Ecto neural progenitor cell (in vitro differentiated cells): ENCODE results near the gene YPEL1.
"Not testable (repeated sequence)": the region's sequence is repeated elsewhere in the genome, so short reads cannot be mapped to it uniquely, and the experiment has no call there.

Experiments used
- DNase-seq: peaks from one replicate; pipeline ENCODE4 v3.0.0-alpha.2; 2018; ENCODE audit warnings: low spot score

The YPEL1 gene

DNA sequence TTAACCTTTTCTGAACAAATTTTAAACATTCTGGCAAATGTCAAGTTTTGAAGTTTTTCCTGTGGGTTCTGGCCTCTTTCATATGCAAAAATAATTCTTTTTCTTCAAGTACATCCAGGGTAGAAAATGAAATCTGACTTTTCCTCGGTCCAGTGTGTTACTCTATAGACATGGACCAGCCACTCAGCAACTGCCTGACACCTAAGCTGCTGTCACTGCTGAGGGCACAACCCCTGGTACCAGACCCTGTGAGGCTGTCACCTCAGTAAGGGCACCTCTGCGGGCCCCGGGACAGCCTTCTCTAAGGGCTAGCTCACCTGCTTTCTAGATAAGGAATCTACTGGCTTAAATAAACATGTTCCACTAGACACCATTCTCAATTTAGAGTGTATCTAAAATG lies 36.0 kb downstream of the YPEL1 start:
- no peak for DNase-seq

DNA sequence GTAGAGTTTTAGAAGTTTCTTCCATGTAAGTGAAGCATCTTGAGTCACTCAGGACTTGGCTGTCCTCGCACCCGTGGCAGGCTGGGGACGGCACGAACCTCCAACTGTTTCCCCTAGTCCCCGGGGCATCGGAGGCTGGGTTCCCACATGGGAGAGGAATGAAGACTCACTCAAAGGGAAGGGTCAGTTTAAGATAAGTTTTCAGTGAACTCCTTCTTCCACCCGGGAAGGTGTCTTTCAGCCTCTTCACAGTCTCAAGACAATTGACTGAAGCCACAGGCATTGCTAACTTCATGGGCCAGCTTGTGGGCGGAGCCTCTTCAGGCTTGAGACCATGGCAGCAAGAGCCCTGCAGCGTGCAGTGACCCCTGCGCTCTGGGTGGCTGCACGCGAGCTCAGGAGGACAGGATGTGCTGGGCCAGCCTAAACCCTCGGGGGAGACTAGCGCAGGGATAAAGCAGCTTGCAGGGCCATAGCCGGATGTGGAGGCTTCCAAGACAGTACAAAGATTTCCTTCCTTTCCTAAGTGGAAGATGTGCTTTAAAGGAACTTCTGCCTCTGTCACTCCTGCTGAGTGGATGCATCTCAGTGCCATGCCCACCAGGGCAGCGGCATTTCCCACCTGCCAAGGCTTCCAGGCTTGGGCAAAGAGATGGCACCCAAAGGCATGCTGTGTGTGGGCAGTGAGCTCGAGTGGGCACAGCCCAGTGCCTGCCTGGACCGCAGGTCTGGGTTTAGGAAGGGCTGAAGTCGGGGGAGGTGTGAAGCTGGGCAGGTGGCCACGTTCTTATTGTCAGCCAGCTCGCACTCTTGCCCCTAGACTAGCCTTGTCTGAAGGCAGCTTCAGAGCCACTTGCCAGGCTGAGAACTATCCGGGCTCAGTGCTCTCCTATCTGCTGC lies 36.9 kb downstream of the YPEL1 start:
- peak; percentile 66 for DNase-seq

GRCh38 chr22:21697880-21698279 lies 37.7 kb downstream of the YPEL1 start:
- no peak for DNase-seq

DNA sequence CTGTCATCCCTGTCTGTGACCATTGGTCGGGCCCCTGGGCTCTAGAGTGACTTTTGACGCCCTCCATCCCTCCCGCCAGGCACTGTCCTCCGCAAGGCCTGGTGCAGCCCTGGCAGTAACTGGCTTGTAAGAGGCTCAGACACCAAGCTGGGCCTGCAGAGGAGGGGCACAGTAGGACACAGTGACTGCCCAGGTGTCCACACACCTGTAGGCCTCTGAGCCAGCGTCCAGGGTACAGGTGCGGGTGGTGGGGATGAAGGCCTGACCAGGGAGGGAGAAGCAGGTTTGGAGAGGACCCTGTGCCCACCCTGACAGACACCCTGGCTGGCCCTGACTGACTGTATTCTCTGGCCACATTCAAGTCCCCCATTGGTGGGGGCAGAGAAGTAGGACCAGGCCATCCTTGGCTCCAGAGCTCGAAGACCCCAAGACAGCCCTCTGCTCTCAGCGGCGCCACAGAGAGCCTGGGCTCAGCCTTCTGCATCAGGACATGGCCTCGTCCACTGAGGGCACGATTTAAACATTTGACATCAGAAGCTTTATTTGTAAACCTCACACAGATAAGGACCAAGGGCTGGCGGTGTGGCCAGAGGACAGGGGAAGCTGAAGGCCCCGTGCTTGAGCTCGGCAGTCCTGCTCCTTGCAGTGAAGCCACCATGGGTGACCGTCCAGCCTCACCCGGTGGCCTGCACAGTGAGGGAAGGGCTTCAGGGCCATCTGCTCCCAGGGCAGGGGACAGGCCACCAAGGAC lies 38.4 kb downstream of the YPEL1 start:
- DNase-seq = peak; percentile 37

GRCh38 chr22:21696115-21696514 lies 39.5 kb downstream of the YPEL1 start:
- DNase-seq = no peak

GRCh38 chr22:21695430-21696085 lies 40.0 kb downstream of the YPEL1 start:
- DNase-seq = peak; percentile 34

DNA sequence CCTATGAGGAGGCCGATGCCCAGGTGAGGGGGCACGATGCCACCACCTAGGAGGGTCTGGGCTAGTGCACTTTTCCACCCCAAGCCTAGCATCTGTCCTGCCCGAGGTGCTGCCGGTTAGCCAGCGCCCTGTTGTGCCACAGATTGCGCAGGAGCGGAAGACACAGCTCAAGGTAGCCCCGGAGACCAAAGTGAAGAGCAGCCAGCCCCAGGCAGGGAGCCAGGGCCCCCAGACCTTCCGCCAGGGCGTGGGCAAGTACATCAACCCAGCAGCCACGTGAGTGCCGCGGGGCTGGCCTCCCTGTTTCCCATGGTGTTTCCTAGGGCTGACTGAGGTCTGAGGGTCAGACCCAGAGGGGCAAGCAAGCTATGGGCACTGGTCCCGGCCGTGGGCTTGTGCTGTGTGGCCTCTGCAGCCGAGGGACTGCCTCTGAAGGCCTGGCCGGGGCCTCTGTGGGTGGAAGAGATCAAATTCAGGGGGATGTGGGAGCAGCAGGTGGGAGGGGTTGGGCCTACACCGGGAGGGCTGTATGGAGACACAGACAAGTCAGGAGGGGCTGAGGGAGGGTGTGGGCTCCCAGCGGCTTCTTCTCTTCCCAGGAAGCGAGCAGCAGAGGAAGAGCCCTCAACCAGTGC lies 40.7 kb downstream of the YPEL1 start:
- DNase-seq = no peak

GRCh38 chr22:21694394-21694793 lies 41.2 kb downstream of the YPEL1 start:
- no peak for DNase-seq

DNA sequence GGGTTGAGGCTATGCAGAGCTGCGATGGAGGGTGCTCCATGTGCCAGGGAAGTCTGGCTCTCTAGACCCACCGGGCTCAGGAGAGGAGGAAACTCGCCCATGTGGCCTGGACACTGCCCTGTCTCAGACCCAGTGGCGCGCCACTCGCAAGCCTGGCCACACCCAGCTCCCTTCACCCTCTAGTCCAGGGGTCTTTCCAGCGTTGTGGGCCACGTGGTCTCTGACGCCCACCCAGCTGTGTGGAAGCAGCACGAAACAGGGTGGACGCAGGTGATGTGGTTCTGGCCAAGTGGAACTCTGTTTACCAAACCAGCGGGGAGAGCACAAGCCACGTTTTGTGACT lies 41.6 kb downstream of the YPEL1 start:
- DNase-seq = no peak

DNA sequence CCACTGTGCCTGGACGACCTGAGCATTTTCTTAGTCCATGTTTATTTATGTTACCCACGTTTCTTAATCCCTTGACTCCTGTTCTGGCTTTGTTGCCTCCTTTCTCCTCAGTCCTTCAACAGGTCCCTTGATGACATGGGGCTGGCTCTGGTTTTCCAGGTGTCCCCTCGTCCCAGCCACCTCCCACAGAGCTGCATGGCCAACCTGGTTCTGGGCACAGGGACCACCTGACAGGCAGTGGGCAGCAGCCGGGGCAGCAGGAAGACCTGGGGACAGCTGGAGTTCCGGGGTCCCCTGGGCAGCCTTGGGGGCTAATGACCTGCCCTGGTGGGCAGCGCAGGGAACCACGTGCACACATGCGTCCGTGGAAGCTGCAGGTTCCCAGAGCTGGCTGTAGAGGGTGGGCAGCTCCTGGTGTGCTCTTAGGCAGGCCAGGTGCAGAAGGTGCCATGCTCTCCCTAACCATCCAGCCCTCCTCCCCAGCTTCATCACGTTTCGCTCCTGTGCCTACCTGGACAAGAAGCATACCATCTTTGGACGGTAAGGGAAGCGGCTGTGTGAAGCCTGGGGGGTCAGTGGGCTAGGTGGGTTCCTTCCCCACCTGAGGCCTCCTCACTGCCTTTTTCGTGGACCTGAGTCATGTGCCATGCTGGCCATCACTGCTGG lies 42.1 kb downstream of the YPEL1 start:
- no peak for DNase-seq

- DNase-seq = not testable (repeated sequence)
These were observed 42.7 kb downstream of the YPEL1 start for GRCh38 chr22:21692856-21693255.

DNA sequence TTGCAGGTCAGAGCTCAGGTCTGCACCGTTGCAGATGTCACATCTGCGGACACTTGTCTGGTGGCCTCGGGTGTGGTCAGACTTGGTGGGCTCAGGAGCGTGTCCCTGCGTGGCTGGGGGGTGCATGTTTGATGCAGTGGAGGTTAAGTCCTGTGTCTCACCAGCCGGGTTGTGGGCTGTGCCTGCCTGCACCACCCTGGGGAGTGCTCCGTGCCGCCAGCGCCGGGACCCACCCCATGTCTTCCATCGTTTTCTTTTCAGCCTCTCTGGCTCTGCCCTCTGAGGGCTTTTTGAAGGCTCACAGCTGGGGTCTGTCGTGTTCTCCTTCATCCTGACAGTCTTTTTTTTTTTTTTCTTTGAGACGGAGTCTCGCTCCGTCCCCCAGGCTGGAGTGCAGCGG lies 43.8 kb downstream of the YPEL1 start:
- no peak for DNase-seq

GRCh38 chr22:21690401-21690801 lies 45.2 kb downstream of the YPEL1 start:
- no peak for DNase-seq

GRCh38 chr22:21688706-21689381 lies 46.8 kb downstream of the YPEL1 start:
- no peak for DNase-seq

DNA sequence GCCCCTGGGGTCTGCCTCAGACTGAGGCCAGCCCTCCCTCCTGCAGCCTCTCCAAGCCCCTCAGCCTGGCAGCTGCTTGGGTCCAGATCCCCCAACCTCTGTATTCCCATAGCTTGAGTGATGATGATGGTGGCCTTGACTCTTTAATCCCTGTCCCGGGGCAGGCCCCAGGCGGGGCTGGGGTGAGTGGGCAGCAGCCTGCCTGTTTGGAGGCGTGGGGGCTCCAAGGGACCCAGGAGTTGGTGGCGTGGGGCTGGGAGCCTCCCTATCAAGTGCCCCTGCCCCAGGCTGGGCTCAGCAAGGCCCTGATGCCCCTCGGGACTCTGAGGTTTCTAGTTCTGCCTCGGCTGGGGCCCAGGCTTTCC lies 47.3 kb downstream of the YPEL1 start:
- no peak for DNase-seq

DNA sequence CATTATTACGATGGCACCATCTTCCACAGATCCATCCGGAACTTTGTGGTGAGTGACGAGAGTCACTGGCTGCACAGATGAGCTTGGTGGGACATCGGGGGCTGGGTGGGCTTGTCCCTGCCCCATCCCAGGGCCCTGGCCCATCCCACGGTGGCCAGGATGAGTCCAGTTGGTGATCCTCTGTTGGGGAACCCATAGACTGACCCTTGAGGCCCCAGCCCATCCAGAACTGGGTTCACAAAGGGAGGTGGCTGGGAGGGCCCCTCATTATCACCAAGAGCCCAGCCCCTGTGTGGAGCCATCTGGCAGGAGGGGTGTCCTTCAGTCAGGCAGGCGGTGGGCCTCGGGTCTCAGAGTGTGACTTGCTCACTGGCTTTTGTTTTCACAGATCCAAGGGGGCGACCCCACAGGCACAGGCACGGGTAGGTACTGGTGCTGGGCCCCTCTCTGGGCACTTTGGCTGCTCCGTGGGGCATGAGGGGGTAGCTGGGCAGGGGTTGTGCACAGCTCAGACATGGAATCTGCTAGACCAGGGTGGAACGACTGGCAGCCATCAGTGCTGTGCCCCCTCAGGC lies 47.8 kb downstream of the YPEL1 start:
- no peak for DNase-seq

- no peak for DNase-seq
These were observed 48.8 kb downstream of the YPEL1 start for GRCh38 chr22:21686634-21687393.

GRCh38 chr22:21686193-21686608 lies 49.4 kb downstream of the YPEL1 start:
- no peak for DNase-seq

- no peak for DNase-seq
These were observed 50.5 kb downstream of the YPEL1 start for GRCh38 chr22:21685164-21685513.

- DNase-seq = no peak
These were observed 51.0 kb downstream of the YPEL1 start for GRCh38 chr22:21684492-21685163.
